SK-N-SH (cell line): ENCODE results near the gene GRK2. TPM values are rescaled to one million over a fixed set of nuclear protein-coding genes. Genes with fewer than 3 reads are reported as not detected.
A peak's percentile ranks its signal among the peaks of the same experiment; 100 is the strongest.

Experiments
- CTCF ChIA-PET: fragments of 300-600, 350-600 bp; formaldehyde crosslinking; extraction: SDS; loops from one replicate; lab custom pipeline; 2021; lab: Yijun Ruan, JAX
- POLR2A ChIA-PET: fragments of 350-600 bp; sonication (Branson Sonifier 250); formaldehyde crosslinking; extraction: SDS; loops from one replicate; lab custom pipeline; 2020; ENCODE audit warnings: antibody characterized with exemption, inconsistent platforms; lab: Yijun Ruan, JAX
- DNase-seq: peaks from one replicate; pipeline ENCODE4 v3.0.0; 2012
- H2AFZ ChIP-seq: fragments of 200-600 bp; sonication (generic); 2 replicates; pipeline ENCODE4 v1.8.1; 2016; ENCODE audit warnings: antibody characterized with exemption, mild to moderate bottlenecking, low read depth
- H3F3A ChIP-seq: fragments of 200-600 bp; sonication (generic); replicated peaks from 2 replicates; pipeline ENCODE3; 2016; ENCODE audit warnings: antibody characterized with exemption, mild to moderate bottlenecking; ENCODE audit not compliant: insufficient read depth
- H3K27ac ChIP-seq, 2 experiments: fragments of 200-500 bp in 1 of 2; fragments of 200-600 bp in 1 of 2; sonication (Bioruptor generic) in 1 of 2; sonication (generic), shearing (Covaris generic) in 1 of 2; 2 replicates each; pipeline versions ENCODE4 v1.5.1 to v1.6.1; 2014 to 2016; ENCODE audit warnings: low read depth in 2 of 2, inconsistent platforms in 1 of 2, low read length in 1 of 2, mild to moderate bottlenecking in 1 of 2, mixed read lengths in 1 of 2
- H3K27me3 ChIP-seq: fragments of 200-600 bp; sonication (generic), shearing (Covaris generic); 2 replicates; pipeline ENCODE4 v1.6.1; 2016; ENCODE audit warnings: mixed run types; ENCODE audit not compliant: insufficient read depth
- H3K36me3 ChIP-seq, 2 experiments: fragments of 200-500 bp in 1 of 2; fragments of 200-600 bp in 1 of 2; sonication (Bioruptor generic) in 1 of 2; sonication (generic) in 1 of 2; replicated peaks in 1 of 2; 2 replicates each; pipeline versions ENCODE3 to v1.5.1; 2014 to 2016; ENCODE audit warnings: low read length in 1 of 2, mild to moderate bottlenecking in 1 of 2; ENCODE audit not compliant: insufficient read depth in 2 of 2, control insufficient read depth in 1 of 2
- H3K4me1 ChIP-seq, 2 experiments: fragments of 200-500 bp in 1 of 2; fragments of 200-600 bp in 1 of 2; sonication (Bioruptor generic) in 1 of 2; sonication (generic), shearing (Covaris generic) in 1 of 2; 2 replicates each; pipeline versions ENCODE4 v1.5.1 to v1.6.1; 2014 to 2016; ENCODE audit warnings: low read depth in 1 of 2, low read length in 1 of 2, mixed run types in 1 of 2; ENCODE audit not compliant: insufficient read depth in 2 of 2, control insufficient read depth in 1 of 2
- H3K4me2 ChIP-seq: fragments of 200-600 bp; sonication (generic), shearing (Covaris generic); 2 replicates; pipeline ENCODE4 v1.6.1; 2017; ENCODE audit warnings: mixed run types
- H3K4me3 ChIP-seq, 2 experiments: fragments of 200-500 bp in 1 of 2; fragments of 200-600 bp in 1 of 2; sonication (Bioruptor generic) in 1 of 2; sonication (generic), shearing (Covaris generic) in 1 of 2; 2 replicates each; pipeline versions ENCODE4 v1.5.1 to v1.8.1; 2014 to 2016; ENCODE audit warnings: low read depth in 2 of 2, inconsistent platforms in 1 of 2, low read length in 1 of 2, mild to moderate bottlenecking in 1 of 2, mixed read lengths in 1 of 2, moderate library complexity in 1 of 2
- H3K79me2 ChIP-seq: fragments of 200-600 bp; sonication (generic); 2 replicates; pipeline ENCODE4 v1.8.1; 2017; ENCODE audit warnings: mild to moderate bottlenecking; ENCODE audit not compliant: insufficient read depth
- H3K9ac ChIP-seq: fragments of 200-600 bp; sonication (generic); 2 replicates; pipeline ENCODE4 v1.6.1; 2017; ENCODE audit warnings: mixed run types
- H3K9me2 ChIP-seq: fragments of 200-600 bp; sonication (generic); 2 replicates; pipeline ENCODE4 v1.6.1; 2017; ENCODE audit warnings: mixed run types
- H3K9me3 ChIP-seq: fragments of 200-600 bp; sonication (generic); 2 replicates; pipeline ENCODE4 v1.6.1; 2017; ENCODE audit warnings: mixed run types, mild to moderate bottlenecking, moderate library complexity
- H4K20me1 ChIP-seq: fragments of 200-600 bp; sonication (generic); 2 replicates; pipeline ENCODE4 v1.6.1; 2017; ENCODE audit warnings: mild to moderate bottlenecking, mixed run types; ENCODE audit not compliant: insufficient read depth
- EZH2phosphoT487 ChIP-seq: fragments of 200-600 bp; sonication (generic); IDR thresholded peaks from 2 replicates; pipeline ENCODE4 v1.6.1; 2017; ENCODE audit warnings: low read depth, mixed run types, mild to moderate bottlenecking, antibody characterized with exemption, moderate library complexity, borderline replicate concordance
- GABPA ChIP-seq: IDR thresholded peaks from 2 replicates; pipeline ENCODE4 v1.4.0; 2012; ENCODE audit warnings: low read depth, mild to moderate bottlenecking
- POLR2AphosphoS5 ChIP-seq: IDR thresholded peaks from 2 replicates; pipeline ENCODE4 v1.6.1; 2012; ENCODE audit warnings: low read depth, low read length
- SMC3 ChIP-seq: IDR thresholded peaks from 2 replicates; pipeline ENCODE4 v1.6.1; 2012; ENCODE audit warnings: low read depth, low read length, improper control_type of control experiment
- TCF12 ChIP-seq: IDR thresholded peaks from 2 replicates; pipeline ENCODE4 v1.4.0; 2012
- WGBS: methylation state at CpG from one replicate; pipeline ENCODE4 v1.1.6; 2017; ENCODE audit warnings: low lambda C conversion rate; 5-methylcytosine and 5-hydroxymethylcytosine counted together
- polyA plus RNA-seq, 3 experiments: library from polyadenylated mRNA; depleted of rRNA; stranded (reverse); fragments of >200 nt; gene quantifications; 2 replicates each; pipeline ENCODE4 v1.2.3, GENCODE V29; 2012
- TF ChIP-seq, protein P1 (sequence below): fragments of 150-350 bp; IDR thresholded peaks from 2 replicates; pipeline ENCODE4 v1.6.1; 2017; ENCODE audit warnings: antibody characterized with exemption, low read length, low read depth, borderline replicate concordance
- TF ChIP-seq, protein P2 (sequence below): IDR thresholded peaks from 2 replicates; pipeline ENCODE4; 2012

GRK2 gene
- polyA plus RNA-seq, 1 of the 3 experiments (the other 2 are of a cell fraction) = 48.5 TPM

DNA sequence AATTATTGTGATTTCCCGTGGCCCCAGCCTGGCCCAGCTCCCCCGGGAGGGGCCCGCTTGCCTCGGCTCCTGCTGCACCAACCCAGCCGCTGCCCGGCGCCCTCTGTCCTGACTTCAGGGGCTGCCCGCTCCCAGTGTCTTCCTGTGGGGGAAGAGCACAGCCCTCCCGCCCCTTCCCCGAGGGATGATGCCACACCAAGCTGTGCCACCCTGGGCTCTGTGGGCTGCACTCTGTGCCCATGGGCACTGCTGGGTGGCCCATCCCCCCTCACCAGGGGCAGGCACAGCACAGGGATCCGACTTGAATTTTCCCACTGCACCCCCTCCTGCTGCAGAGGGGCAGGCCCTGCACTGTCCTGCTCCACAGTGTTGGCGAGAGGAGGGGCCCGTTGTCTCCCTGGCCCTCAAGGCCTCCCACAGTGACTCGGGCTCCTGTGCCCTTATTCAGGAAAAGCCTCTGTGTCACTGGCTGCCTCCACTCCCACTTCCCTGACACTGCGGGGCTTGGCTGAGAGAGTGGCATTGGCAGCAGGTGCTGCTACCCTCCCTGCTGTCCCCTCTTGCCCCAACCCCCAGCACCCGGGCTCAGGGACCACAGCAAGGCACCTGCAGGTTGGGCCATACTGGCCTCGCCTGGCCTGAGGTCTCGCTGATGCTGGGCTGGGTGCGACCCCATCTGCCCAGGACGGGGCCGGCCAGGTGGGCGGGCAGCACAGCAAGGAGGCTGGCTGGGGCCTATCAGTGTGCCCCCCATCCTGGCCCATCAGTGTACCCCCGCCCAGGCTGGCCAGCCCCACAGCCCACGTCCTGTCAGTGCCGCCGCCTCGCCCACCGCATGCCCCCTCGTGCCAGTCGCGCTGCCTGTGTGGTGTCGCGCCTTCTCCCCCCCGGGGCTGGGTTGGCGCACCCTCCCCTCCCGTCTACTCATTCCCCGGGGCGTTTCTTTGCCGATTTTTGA lies 19.5 kb downstream of the GRK2 start:
- POLR2A ChIA-PET = no interaction called here

DNA sequence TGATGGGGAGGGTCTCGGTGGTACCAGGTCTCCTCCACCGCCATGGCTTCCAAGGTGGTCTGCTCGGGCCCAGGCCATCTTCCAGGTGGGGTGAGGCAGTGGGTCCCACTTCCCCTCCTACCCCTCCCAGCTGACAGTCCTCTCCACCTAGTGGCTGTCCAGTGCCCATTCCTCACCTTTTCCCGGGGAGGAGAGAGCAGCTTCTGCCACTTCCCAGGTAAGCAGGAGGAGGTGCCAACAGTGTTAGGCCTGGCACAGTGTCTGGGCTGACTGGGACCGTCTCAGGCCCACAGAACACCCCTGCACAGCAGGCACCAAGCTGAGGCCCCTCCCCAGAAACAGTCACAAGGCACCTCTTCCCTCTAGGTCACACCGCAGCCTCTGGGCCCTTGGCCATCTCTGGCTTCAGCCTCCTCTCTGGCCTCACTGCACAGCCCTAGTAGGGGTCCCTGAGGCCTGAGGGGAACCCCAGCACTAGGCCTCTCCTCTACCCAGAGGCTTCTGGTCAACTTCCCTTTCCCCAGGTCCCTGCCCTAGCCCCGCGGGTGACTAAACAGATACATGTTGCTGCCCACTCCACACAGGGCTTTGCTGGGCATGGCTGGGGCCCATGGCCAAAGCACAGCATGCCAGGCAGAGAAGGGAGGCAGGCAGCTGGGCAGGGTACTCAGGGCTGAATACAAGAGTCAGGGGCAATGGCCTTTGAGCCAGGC lies 20.5 kb downstream of the GRK2 start:
- no peaks in the 10 kb centered on the region for H3K27me3 ChIP-seq
- no peak overlapping the region for H3K9ac ChIP-seq
- 89% methylated on average over 5 of the region's 8 CpGs for WGBS
- H2AFZ ChIP-seq = no peak overlapping the region
- peaks cover 13% of the 10 kb centered on the region for H3F3A ChIP-seq
- peak overlapping the region; percentile 91 to 98; a peak in 3 of 4 replicates for H3K27ac ChIP-seq
- ChIA-PET POLR2A (no interaction called here), CTCF (interaction anchor here (0.7 to 4.4 kb wide), 6 partner anchors 22 to 930 kb away, joined by 3 to 37 read pairs (median 4); no protein-coding TSS in a partner anchor)
- peaks cover 25% of the 10 kb centered on the region for H3K79me2 ChIP-seq
- no peak for DNase-seq
- H3K4me2 ChIP-seq = no peak overlapping the region
- TF ChIP-seq, protein P1, sequence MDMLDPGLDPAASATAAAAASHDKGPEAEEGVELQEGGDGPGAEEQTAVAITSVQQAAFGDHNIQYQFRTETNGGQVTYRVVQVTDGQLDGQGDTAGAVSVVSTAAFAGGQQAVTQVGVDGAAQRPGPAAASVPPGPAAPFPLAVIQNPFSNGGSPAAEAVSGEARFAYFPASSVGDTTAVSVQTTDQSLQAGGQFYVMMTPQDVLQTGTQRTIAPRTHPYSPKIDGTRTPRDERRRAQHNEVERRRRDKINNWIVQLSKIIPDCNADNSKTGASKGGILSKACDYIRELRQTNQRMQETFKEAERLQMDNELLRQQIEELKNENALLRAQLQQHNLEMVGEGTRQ = no peak
- TF ChIP-seq GABPA (no peak), SMC3 (no peak), EZH2phosphoT487 (no peak)
- peaks cover 9 to 28% of the 10 kb centered on the region in 2 experiments; a peak in 3 of 4 replicates for H3K4me1 ChIP-seq
- H3K9me2 ChIP-seq = no peaks in the 10 kb centered on the region
- H3K36me3 ChIP-seq = peaks cover 3 to 43% of the 10 kb centered on the region in 2 experiments
- H4K20me1 ChIP-seq = no peaks in the 10 kb centered on the region
- no peaks in the 10 kb centered on the region for H3K9me3 ChIP-seq
- no peak overlapping the region for H3K4me3 ChIP-seq

More for the DNA sequence above, 19.5 kb downstream of the GRK2 start:
- no peak for TF ChIP-seq GABPA
- no peak for TF ChIP-seq POLR2AphosphoS5
- TF ChIP-seq, protein P2, sequence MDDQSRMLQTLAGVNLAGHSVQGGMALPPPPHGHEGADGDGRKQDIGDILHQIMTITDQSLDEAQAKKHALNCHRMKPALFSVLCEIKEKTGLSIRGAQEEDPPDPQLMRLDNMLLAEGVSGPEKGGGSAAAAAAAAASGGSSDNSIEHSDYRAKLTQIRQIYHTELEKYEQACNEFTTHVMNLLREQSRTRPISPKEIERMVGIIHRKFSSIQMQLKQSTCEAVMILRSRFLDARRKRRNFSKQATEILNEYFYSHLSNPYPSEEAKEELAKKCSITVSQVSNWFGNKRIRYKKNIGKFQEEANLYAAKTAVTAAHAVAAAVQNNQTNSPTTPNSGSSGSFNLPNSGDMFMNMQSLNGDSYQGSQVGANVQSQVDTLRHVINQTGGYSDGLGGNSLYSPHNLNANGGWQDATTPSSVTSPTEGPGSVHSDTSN = no peak
- TF ChIP-seq TCF12 = no peak
- Histone ChIP-seq H3K9me2 (no peaks in the 10 kb centered on the region), H3K27me3 (no peaks in the 10 kb centered on the region), H3K4me3 (no peak overlapping the region), H3F3A (peaks cover 13% of the 10 kb centered on the region), H3K27ac (no peak overlapping the region; a peak in 1 of 4 replicates), H3K4me1 (peaks cover 9 to 27% of the 10 kb centered on the region in 2 experiments; a peak in 3 of 4 replicates), H3K4me2 (no peak overlapping the region), H2AFZ (no peak overlapping the region), H3K9me3 (no peaks in the 10 kb centered on the region), H3K36me3 (peaks cover 3 to 46% of the 10 kb centered on the region in 2 experiments), H3K79me2 (peaks cover 15% of the 10 kb centered on the region), H3K9ac (no peak overlapping the region), H4K20me1 (no peaks in the 10 kb centered on the region)
- CTCF ChIA-PET = interaction anchor here (0.7 to 4.4 kb wide), 4 partner anchors 21 to 929 kb away, joined by 3 to 37 read pairs (median 3); no protein-coding TSS in a partner anchor
- 94% methylated on average over 29 of the region's 39 CpGs for WGBS
- DNase-seq = no peak
